Stimulated activated CD4-positive, alpha-beta T cell treated with anti-CD3 and anti-CD28 coated beads, Interleukin-2, amount 100 ng/mL, for 4 hours (primary cell): ENCODE measurements around the gene CSNK2A3.
"Not testable (repeated sequence)": the region's sequence is repeated elsewhere in the genome, so short reads cannot be mapped to it uniquely, and the experiment has no call there.

Experiments used
- DNase-seq: peaks from one replicate; pipeline ENCODE4 v3.0.0-alpha.2; 2020; ENCODE audit warnings: low read depth

Gene CSNK2A3

DNA sequence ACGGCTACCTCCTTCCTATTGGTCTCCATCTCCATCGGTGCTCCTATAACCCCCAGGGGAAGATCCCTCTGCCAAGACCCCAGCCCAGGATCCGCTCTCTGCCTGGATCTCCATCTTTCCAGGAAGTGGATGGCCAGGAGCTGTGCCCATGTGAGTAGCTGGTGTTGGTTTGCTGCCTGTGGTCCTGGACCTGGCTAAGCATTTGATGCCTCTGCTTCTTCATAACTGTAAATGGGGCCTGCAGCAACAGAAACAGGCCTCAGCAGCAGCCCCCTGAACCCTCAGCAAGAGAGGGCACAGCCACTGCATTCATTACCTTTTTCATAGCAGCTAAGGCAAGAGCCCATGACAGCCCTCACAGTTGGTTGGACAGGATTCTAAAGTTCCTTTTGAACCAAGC is 26.6 kb upstream of the CSNK2A3 start:
- no peak for DNase-seq

GRCh38 chr11:11378184-11378940 is 25.3 kb upstream of the CSNK2A3 start:
- DNase-seq, result no peak

- DNase-seq, result no peak
These were observed 21.5 kb upstream of the CSNK2A3 start for GRCh38 chr11:11374358-11375148.

DNA sequence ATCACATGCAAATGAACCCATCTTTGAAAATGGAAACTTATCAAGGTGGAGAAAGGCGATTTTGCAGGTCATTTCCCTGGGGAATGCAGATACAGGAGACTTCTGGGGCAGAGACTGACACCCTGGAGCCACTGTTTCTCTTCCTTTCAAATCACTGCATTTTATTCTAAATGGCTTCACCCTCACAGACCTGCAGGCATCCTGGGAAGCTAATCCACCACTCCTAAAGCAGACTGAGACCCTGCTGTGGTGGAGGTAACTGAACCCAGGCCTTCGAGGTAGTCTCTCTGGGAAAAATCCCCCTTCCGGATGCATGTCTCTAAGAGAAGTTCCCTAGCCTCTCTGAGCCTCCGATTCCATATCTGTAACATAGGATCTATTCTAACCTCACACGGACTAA is 20.9 kb upstream of the CSNK2A3 start:
- DNase-seq, result no peak

DNA sequence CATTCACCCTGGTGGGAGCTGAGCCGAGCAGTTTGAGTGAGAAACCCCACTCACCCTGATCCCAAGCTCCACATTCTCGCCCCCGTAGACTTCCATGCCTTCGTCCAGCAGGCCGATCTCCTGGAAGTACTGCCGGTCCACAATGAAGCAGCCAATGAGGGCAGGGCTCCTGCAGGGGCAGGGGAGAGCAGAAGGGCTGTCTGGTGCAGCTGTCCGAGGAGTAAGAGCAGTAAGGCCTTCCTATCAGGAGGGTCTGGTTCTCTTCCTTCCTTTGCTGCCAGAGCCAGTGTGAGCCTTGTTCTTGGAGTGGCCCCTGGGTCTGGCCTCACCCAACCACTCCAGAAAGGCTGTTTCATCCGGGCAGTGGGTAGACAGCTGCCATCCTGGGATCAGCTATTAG is 19.4 kb upstream of the CSNK2A3 start:
- DNase-seq, result no peak

DNA sequence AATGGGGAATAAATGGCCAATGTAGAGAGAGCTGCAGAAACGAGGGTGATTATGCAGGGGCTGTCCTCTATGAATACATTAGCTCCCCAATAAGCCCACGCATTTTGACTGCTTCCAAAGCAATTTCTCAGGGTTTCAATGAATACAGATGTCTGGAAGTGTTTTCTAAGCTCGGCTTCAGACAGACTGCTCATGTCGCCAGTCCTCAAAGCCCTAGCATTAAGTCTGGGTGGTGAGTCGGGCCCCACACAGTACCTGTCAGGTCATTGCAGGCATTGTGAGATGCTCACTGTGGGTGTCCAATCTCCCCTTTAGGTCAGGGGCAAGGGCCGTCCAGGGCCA is 17.9 kb upstream of the CSNK2A3 start:
- DNase-seq, result no peak

- DNase-seq, result no peak
These were observed 17.4 kb upstream of the CSNK2A3 start for GRCh38 chr11:11370255-11370961.

DNA sequence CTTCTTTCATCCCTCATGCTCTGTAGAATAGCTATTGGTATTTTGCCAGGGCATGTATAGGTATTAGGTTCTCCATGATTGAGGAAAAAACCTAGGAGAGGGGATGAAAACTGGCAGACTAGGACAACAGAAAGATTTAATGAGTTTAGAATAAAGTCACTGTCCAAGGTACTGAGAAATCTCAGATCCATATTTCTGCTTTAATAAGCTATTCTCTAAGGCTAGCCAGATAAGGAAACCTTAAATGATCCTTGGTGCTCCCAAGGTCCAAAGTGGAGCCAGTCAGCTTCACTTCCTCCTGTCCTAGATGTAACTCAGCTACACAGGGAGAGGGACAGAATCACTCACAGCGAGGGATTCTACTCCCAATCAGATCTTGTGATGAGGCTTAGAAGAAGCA is 13.7 kb upstream of the CSNK2A3 start:
- DNase-seq, result no peak

GRCh38 chr11:11363674-11364073 is 10.6 kb upstream of the CSNK2A3 start:
- DNase-seq, result no peak

GRCh38 chr11:11359611-11360010 is 6.6 kb upstream of the CSNK2A3 start:
- no peak for DNase-seq

- DNase-seq, result no peak
These were observed 3.8 kb upstream of the CSNK2A3 start for GRCh38 chr11:11356842-11357241.

DNA sequence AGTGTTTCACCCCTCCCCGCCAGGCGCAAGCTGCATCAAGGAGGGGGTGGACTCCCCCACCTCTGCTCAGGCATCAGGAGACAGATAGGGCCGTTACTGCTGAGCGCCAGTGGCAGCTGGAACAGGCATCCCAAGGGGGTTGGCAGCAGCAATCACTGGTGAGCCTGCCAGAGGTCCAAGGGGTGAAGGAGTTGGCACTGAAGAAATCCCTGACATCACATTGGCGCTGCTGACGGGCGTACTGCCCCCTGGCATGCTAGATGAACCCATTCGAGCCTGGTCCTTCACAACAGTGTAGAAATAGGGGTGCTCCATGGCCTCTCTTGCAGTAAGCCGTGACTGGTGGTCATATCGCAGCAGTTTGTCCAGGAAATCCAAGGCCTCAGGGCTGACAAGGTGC is 1.2 kb downstream of the CSNK2A3 start:
- not testable (repeated sequence) for DNase-seq

DNA sequence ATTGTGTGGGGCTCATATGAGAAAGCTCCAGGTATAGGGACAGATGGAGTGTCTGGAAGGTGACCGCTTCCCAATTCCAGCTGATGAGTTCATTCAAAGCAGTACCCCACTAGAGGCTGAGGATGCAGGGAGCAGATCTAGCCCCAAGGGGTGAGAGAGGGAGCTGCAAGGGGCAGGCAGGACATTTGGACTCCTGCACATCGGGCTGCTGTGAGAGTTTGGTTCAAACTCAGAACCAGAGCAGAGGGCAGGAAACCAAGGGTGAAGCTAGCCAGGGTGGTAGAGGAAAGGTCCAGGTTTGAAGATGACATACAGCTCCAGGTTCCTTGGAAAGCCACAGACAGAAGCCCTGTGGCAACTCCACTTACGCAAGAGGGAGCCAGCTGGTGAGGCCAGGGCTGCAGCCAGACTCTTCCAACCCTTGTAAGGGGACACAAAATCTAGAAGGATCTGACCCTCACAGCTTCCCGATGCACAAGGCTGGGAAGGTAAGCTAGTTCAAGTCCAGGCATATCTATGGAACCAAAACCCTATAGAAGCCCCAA is 1.9 kb downstream of the CSNK2A3 start:
- no peak for DNase-seq

DNA sequence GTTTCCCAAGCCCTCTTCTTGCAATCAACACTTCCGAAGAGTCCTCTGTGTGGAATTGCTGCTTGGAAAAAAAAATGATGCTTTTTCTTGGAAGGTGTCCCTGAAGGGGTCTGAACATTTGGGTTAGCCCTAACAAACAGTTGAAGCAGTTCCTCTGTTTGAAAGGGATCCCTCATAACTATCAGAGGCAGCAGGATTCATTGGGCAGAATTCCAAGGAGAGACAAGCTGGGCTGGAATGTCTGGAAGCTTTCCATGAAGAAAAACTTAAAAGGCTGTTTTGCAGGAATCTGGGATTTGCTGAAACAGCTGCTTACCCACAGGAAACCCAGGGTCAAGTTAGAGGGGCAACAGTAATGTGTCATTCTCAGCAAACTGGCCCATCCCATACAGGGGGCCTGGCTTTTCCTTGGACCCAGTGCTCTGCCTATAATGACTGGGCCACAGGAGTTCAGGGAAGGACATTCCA is 3.1 kb downstream of the CSNK2A3 start:
- DNase-seq, result no peak

DNA sequence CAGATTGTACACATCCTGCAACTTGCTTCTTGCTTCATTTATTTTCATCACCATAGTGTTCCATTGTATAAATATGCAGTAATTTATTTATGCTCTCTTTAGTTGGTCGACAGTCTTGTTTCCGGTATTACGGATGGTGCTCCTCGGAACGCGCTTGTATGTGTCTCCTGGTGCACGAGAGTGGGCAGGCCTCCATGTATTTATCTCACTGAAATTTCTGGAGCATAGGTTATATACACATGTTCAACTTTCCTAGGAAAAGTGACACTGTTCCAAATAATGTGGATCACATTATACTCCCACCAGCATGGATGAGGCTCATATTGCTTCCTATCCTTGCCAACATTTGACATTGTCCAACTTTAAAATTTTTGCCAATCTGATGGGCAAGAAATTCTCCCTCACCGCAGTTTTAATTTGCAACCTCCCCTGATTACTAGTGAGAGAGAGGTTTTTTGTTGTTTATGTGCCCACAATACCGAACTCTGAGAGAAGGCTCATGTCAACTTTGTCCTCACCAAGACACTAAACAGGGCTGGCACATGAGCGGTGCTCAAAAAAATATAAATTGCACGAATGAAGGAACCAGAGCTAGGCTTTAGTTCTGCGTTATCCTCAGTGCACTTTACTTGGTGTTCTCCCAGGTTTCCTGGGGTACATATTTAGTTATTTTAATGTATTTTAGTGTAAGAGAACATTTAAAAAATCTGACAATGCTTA is 3.8 kb downstream of the CSNK2A3 start:
- no peak for DNase-seq

- no peak for DNase-seq
These were observed 4.7 kb downstream of the CSNK2A3 start for GRCh38 chr11:11348303-11348702.

DNA sequence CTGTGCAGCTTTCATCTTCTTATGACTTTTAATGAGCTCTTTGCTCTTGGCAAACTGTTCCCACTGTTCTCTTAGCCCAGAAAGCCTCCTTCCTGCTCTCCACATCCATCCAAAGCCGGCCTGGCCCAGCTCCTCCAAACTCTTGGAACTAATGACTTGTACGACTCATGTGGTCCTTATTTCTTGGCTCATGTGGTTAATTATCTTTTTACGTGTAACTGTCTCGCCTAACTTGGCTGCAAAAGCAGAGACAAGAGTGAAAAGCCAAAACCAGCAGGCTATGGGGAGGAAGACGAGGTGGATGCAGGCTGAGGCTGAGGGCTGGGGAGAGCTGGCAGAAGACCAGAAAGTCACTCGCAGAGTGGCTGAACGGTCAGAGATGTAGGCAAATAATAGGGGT is 5.5 kb downstream of the CSNK2A3 start:
- no peak for DNase-seq

DNA sequence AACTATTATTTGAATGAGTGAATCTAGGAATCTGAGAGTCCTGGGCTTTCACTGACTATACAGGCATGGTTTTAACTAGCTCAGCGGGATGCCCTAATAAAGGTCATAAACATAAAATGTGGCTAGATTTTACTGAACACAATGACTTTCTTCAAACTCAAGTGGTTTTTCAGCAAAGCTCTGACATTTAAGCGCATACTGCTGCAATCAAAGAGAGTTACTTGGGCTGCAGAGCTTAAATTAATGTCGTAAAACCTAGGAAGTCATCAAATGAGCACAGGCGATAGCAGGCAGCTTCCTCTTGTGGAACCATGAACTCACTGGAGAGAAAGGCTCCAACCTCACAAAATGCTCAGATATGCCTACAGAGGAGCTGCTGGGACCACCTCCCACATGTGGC is 6.7 kb downstream of the CSNK2A3 start:
- no peak for DNase-seq

- DNase-seq, result no peak
These were observed 8.0 kb downstream of the CSNK2A3 start for GRCh38 chr11:11345099-11345498.

DNA sequence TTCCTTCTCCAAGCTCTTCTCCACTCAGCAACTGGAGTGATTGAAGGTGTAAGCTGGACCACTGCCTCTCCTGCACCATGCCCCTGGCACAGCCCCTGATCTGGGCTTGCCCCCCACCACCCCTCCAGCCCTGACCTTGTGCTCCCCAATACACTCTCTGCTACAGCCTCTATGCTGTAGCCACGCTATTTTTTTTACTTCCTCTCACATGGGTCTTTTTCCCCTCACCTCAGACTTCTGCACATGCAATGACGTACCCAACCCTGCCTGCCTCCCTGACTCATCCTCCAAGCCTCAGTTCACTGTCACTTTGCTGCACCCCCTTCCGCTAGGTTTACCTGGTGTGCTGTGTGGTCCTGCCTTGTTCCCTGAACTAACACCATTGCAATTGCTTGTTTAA is 9.0 kb downstream of the CSNK2A3 start:
- no peak for DNase-seq

DNA sequence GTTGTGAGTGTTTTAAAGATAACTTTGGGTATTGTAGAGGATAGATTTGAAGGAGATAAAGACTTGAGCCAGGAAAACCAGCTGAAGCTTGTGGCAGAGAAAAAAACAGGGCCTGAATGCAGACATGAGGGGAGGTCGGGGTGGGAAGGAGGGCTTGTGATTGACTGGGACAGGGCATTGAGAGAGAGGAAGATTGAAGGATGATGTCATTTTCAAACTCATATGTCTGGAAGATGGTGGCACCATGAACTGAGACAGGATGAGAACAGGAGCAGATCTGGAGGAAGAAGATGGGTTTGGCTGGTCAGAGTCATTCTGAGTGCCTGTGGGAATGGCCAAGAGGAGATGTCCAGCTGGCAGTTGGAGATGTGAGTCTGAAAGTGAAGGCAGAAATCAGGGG is 14.7 kb downstream of the CSNK2A3 start:
- DNase-seq, result no peak

DNA sequence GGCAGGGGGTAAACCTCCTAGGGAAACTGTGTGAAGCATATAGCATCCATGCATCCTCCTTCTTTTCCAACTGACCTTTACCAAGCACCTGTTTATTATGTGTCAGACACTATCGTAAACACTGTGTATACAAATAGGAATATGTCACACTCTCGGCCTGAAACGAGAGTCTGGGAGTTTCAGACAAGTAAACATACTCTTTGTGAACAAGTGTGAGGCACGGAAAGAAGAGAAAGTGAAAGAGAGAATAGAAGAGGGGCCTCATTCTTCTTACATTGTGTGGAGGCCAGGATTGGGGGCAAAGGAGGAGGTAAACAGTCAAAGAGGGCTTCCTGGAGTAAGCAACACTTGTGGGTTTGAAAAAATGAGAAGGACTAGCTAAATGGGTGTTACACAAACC is 16.4 kb downstream of the CSNK2A3 start:
- DNase-seq, result no peak
